ENCODE data around the gene ANKRD34A.
A peak's percentile ranks its signal among the peaks of the same experiment; 100 is the strongest.

ANKRD34A gene

DNA sequence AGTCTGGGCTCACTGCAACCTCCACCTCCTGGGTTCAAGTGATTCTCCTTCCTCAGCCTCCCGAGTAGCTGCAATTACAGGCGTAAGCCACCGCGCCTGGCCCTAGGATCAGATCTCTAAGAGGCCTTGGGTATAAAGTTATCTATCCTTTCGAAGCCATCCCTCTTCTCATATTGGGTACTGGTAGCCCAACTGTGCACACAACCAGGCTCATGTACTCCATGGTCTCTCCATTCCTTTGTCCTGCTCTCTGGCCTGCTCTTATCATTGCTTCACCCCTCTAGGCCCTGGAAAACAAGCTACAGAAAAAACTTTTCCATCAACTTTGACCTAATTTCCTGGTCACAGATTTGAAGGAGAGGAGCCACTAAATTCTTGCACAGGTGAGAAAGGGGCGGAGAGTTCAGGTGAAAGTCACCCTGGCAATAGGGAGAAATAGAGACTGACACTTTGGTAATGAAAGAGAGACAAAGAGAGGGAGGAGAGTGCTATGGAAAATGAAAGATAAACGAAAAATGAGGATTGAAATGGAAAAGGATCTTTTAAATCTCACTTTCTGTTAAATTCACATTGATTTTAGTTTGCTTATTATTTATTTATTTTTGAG, 26.0 kb upstream of the ANKRD34A start:
- DNase-seq: peak in 1 of 3 experiments; percentile 51

DNA sequence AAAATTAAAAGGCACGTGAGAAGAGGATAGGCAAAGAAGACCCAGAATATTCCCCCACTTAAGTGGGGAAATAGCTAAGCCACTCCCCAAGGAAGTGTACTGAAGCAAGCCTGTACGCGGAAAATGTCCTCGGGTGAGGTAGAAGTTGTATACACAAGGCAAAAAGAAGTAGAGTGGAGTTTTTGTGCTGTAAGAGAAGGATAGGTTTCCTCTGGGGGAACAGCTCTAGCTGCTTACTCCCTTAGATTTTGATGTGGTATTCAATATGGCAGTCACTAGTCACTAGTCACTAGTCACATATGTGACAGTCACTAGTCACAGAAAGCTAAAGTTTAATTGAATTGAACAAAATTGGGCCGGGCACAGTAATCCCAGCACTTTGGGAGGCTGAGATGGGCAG, 24.4 kb upstream of the ANKRD34A start:
- no peak for DNase-seq

DNA sequence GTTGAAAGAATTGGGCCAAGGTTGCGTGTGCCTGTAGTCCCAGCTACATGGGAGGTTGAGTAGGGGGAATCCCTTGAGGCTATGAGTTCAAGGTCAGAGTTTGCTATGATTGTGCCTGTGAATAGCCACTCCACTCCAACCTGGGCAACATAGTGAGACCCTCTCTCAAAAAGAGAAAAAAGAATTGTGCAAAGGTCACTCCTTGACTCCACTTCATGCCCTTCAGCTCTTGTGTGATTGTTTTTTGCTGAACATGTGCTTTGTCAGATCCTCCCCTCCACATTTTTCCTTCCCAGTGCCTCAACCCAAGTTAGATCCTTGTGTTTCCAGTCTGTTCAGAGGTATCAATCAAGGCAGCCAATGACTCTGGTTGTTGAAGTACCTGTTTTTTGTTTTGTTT, 23.6 kb upstream of the ANKRD34A start:
- DNase-seq: no peak

DNA sequence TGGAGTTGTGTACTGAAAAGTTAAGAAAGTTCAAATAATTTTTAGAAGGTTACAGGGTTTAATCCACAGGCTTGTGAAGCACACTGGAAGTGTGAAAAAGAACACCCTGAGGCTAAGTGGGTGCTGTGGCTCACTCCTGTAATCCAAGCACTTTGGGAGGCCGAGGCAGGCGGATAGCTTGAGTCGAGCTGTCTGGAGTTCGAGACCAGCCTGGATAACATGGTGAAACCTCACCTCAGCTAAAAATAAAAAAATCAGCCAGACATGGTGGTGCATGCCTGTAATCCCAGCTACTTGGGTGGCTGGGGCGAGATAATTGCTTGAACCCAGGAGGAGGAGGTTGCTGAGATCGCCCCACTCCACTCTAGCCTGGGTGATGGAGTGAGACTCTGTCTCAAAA, 22.2 kb upstream of the ANKRD34A start:
- DNase-seq: no peak

DNA sequence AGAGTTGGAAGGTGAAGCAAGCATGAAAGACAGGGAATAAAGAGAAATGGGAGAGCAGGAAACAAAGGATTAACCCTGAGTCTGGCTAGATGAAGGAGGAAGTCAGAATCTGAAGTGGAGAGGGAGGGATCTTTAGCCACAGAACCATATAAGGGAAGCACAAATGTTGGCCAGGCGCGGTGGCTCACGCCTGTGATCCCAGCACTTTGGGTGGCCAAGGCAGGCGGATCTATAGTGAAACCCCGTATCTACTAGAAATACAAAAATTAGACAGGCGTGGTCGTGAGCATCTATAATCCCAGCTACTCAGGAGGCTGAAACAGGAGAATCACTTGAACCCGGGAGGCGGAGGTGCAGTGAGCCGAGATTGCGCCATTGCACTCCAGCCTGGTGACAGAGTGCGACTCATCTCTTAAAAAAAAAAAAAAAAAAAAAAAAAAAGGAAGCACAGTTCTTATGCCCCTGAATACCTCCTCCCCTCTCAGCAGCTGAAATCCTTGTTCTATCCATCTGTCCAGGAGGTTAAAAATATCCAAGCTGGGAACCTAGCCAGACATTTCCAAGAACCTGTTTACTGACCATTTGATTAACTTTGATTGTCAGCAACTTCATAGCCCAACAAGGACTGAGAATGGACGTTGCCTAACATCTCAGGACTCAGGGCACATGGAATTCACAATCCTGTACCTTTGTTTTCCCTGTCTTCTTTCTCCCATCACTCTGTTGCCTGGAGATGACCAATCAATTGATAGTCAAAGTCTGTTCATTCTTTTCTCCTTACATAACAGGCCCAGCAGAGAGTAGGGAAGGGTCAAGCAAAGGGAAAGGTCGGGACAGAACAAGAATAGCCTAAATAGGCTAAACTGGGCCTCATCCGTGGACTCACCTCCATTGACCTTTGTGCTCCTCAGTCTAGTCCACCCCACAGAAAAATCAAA, 21.4 kb upstream of the ANKRD34A start:
- peak in 2 of 3 experiments; percentile 59 to 78 for DNase-seq

DNA sequence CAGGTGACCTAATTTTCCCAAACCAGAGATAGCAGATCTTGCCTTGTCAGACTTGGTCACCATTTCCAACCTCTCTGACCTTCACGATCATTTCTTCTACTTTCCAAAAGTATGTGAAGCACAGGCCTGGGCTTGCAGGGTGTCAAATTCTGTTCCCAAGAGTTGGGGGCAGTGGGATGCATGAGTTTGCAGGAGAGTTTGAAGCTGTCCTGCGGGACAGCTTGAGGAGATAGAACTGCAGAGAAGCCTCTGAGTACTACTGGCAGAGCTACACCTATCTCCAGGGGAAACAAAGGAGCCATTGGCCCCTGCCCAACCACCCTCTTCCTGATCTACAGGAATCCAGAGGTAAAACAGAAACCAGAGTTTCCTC, 20.7 kb upstream of the ANKRD34A start:
- no peak for DNase-seq

DNA sequence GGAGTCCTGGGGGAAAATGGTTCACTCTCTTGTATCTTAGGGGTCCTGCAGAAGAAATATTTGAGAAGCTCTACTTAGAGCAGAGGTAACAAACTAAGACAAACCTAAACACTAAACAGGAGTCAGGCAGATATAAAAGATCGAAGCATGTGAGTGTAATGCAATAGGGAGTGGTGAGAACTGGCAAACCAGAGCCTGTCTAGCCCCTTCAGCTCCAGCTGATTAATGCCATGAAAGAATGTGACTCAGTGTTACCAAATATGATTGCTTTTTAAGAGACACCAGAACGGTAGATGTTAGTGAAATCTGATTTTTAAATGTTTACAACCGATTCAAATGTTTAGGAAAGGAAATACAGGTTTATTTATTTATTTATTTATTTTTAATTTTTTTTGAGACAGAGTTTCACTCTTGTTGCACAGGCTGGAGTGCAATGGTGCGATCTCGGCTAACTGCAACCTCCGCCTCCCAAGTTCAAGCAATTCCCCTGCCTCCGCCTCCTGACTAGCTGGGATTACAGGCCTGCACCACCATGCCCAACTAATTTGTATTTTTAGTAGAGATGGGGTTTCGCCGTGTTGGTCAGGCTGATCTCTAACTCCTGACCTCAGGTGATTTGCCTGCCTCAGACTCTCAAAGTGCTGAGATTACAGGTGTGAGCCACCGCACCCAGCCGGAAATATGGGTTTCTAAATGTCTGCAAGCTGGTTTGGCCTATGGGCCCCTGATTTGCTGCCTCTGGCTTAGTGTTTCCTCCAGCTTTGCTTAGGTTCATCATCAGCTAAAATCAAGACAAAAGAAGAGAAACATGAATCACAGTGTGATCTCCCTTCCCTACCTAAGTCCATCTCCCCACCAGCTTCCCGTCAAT, 19.8 kb upstream of the ANKRD34A start:
- no peak for DNase-seq

DNA sequence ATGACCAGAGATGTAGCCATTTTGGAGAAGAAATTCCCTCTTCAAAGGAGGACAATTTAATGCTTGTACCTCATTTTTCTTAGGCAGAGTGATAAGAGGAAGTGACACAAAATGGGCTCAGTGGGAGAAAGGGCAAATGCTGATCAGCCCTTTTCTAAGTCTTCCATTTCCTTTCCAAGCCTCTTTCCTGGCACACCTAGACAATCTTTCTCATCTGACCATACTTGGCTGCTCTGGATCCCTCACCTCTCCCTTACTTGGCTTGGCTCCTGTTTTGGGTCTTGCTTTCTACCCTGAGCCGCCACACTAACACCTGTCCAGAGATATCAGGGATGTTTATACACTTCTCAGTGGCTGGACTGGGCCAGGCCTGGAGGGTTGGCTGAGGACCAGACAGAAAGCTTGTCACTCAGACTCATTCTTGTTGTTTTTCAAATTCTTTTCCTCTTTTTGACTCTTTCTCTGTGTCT, 18.9 kb upstream of the ANKRD34A start:
- DNase-seq: no peak

DNA sequence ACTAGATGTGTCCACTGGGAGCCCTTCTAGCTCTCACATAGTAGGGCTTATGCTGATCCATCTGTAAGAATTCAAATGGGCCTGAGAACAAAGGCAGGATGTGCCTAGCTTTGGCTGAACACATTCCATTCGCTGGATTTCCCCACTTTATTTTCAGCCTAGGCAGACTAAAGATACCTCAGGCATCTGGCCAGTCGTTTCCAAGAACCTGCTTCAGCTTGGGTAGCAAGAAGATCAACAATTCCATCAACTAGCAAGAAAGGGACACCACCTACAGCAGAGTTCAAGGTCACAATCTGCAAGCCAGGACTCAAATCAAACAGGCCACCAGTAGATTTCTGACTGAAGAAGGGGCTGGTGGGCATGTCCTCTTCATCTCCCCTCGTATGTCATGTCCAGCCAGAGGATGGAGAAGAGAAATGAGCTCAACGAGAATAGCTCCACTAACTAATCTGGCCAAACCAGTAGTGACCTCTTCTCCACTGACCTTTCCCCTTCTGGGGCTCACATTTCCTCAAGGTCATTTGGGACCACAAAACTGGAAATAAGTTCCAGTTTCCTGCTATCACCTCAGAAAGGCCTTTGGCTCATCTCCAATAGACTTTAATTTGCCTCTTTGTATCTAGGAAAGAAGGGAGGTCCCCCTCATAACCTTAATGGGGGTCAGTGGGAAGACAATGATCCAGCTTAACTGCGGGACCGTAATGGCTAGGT, 17.8 kb upstream of the ANKRD34A start:
- no peak for DNase-seq

DNA sequence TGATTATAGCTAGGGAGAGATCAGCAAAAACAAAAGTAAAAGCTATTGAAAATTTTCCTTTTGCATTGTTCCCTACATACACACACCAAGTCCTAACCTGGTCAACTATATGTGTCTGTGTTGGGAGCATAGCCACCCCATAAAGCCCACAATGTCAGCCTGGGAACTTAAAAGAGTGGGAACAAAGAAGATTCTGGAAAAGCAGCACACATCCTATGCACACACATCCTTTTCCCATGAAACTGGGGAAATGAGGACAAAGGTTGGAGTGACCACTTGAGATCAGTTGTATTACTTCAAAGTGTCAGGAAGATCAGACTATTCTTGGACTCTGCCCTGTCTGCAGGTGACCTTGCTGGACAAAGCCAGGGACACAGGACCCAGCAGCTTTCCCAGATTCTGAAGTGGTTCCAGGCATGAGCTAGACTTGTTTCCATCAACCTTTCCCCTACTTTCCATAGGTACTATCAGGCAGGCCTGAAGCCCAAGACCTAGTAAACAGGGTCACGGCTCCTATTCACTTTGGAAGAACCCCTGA, 16.2 kb upstream of the ANKRD34A start:
- DNase-seq: no peak

DNA sequence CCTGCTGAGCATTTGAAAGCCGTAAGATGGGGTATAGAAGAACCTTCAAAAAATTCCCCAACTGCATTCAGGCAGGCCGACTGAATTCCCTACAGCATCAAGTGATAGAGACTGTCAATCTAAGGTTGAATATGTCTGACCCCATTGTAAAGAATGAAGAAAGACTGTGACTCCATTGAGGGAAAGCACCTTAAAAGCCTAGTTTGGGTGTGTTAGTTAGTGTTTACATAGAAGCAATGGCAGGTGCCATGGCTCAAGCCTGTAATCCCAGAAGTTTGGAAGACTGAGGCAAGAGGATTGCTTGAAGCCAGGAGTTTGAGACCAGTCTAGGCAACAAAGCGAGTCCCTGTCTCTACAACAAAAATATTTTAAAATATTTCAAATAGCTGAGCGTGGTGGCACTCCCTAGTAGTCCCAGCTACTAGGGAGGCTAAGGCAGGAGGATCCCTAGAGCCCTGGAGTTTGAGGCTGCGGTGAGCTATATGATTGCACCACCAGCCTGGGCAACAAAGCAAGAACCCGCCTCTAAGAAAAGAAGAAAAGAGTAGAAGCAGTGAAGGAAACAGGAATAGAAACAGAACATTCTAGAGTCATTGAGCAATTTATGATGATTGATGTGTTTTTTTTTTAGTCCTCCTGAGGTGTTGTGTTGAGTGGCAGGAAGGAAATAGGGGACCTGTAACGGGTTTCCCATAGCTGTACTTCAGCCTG, 15.5 kb upstream of the ANKRD34A start:
- DNase-seq: peak in 1 of 3 experiments; percentile 45

DNA sequence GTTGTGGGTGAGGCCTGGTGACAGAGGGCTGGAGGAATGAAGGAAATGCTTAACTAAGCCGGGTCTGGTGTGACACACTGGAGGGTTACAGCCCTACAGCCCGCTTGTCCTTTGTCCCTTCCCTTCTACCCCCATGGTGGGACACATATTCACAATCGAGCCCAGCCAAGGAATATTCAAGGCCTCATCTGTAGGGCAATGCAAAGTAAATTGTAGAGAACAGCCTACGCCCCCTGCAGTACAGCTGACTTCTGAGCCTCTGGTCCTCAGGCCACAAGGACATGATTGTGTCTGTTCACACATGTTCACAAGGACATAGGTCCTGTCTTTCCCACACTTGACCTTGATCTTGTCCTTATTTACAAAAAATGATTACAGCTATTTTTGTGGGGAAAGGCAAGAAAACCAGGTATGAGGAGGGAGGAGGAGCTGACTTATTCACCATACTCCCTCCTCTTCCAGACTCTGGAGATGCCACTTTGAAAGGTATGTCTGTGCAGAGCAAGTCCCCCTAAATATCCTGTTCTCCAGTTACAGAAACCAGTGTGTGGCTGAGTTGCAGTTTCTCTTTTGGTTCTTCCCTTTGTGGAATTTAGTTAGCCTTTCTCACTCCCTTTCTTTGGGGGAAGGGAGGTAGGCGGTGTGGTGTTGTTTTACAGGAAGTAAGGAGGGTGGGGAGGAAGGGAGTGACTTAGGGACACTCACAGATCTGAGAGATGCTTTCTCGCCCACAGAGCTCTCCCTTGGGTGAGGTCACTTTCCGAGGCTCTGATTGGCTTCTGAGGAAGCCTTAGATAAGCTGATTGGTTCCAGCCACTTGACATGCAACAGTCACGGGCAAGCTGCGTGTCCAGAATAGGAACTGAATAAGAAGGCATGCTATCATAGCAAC, 14.7 kb upstream of the ANKRD34A start:
- DNase-seq: peak; percentile 92 to 100 (median 99)

DNA sequence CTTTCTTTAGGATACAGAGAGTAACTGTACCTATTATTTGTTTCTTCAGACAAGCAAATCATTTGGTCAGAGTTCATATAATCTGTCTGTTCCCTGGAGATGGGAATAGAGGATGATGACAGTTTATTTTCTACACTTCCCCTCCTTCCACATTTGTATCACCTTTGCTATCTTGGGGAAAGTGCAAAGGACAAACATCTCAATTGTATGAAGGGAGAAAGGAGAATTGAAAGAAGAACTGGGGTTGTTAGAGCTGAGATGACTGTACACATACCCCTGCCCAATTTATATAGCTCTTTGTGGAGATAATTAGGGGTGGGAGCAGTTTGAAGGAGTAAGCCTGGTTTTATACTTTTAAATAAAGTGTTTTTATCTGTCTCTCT, 14.1 kb upstream of the ANKRD34A start:
- no peak for DNase-seq

DNA sequence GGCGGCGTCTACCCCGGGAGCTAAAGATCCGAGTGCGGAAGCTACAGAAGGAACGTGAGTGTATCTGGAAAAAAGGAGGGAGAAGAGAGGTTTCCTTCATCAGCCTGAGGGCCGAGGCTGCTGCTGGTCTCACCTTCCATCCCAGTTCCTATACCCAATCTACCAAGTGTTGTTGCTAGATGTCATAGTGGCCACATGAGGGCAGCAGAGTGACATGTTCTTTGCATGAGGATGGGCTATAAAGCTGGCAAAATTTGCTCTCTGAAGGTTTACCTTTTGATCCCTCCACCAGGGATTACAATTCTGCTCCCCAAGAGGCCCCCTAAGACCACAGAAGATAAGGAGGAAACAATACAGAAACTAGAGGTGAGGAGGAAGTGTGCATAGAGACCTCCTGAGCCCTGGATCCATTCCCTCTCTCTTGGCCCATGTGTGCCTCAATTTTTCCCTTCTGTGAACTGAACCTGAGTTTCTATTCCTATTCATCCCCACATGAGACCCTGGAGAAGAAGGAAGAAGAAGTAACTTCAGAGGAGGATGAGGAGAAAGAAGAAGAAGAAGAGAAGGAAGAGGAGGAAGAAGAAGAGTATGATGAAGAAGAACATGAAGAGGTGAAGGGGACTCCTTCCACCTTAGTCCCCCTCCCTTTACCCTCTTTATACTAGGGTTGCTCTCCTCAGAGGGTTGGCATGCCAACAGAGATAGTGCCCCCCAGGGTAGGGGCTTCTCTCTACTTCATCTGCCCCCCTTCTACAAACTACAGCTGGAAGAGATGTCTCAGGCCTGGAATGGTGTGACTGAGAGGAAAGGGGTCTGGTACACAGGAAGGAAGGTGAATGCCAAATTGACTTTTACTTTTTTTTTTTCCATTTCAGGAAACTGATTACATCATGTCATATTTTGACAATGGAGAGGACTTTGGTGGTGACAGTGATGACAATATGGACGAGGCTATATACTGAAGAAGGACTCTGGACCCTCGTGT, 13.4 kb upstream of the ANKRD34A start:
- DNase-seq: peak; percentile 40 to 91 (median 88)

DNA sequence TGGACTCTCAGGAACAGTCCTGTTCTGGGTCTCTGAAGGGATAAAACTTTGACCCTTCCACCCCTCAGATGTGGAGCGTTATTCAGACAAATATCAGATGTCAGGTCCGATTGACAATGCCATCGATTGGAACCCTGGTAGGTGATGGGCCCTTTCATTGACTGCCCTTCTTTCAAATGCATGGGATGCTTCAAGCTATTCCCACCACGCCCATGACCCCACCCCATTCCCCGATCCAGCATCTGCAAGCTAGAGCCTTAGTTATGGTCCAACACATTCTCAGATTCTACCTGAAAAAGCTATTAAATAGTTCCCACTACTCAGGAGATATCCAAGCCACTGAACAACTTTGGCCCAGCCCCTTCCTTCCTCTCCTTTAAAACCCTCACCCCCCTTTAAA, 12.6 kb upstream of the ANKRD34A start:
- no peak for DNase-seq

DNA sequence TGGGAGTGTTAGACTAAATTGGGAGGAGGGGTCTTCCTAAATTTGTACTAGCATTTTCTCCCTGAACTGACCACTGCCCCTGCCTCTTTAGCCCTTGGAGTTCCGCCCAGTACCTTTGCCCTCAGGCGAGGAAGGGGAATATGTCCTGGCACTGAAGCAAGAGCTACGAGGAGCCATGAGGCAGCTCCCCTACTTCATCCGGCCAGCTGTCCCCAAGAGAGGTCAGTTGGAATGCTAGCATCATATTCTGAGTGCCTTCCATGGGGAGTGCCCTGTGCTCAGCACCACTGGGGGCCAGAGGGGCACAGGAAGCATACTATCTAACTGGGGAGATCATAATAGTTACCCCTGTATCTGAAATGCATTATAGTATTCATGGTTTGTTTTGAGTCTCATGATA, 10.8 kb upstream of the ANKRD34A start:
- no peak for DNase-seq

DNA sequence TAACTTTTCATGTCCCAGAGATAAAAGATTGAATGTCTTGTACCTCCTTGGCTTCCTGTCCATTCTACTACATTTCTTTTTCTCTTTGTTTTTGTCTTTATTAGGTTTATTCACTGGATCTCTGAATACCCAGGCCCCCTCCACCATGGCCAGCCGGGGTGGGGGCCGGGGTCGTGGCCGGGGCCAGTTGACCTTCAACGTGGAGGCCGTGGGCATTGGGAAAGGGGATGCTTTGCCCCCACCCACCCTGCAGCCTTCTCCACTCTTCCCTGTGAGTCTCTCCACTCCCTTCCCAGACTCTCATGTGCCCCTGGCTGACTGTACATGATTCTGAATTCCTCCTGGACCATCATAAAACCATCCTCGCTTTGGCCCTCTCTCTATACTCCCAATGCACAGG, 10.3 kb upstream of the ANKRD34A start:
- DNase-seq: no peak

DNA sequence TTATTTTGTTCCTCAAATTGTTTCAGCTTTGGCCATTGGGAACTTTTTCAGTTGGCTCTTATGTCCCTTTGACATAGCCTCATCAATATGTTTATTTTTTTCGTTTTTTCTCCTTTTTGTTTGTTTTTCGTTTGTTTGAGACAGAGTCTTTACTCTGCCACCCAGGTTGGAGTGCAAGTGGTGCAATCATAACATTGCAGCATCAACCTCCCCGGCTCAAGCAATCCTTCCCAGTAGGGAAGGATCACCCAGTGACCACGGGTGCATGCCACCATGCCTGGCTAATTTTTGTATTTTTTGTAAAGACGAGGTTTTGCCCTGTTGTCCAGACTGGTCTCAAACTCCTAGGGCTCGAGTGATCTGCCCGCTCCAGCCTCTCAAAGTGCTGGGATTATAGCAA, 8.2 kb upstream of the ANKRD34A start:
- no peak for DNase-seq

DNA sequence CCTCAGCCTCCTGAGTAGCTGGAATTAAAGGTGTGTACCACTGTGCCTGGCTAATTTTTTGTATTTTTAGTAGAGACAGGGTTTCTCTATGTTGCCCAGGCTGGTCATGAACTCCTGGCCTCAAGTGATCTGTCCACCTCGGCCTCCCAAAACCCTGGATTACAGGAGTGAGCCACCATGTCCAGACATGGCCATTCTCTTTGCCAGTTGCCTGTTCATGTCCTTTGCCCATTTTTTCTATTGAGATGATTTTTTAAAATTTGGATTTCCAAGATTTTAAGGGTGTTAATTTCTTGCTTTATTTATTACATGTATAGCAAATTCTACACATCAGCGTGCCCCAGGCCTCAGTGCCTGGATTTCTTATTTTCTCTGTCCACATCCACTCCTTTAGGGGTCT, 2.9 kb upstream of the ANKRD34A start:
- DNase-seq: no peak

Measured in NCI-H1417 (cell line).